ENCODE measurements around the gene OTOA.
"Not testable (repeated sequence)": the region's sequence is repeated elsewhere in the genome, so short reads cannot be mapped to it uniquely, and the experiment has no call there.

Gene OTOA

DNA sequence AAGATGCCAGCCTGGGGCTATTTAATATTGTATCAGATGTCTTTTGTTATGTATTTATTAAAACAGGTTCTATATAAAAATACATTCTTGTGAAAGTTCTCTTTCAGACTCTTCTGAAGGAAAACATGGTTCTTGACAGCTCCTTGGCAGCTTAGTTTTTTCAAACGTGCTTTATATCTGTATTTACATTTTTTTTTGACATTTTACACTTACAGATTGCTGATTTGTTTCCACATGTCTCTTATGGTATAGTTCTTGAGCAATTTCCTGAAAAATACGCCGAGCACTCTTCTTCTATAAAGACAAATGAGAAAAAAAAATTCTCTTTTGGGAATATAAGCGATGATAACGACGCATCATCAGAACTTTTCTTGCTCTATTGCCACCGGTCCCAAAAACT lies 20.9 kb upstream of the OTOA start:
- DNase-seq = no peak

DNA sequence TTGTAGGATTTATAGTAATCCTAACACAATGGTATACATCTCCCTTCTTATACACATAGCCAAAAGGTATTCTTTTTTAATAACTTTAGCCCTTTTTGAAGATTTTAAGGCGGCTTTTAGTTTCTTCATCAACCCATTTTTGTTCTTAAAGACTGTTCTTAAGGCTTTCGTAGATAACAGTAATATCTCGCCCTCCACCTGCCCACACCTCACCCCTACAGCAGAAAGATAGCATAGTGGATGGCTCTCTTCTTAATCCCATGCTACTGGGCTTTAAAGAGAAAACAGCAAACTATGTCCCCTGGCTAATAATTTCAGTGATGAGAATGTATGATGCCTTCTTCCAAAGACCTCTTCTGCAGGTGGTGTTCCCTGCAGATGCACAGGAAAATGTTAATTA lies 20.0 kb upstream of the OTOA start:
- no peak for DNase-seq

DNA sequence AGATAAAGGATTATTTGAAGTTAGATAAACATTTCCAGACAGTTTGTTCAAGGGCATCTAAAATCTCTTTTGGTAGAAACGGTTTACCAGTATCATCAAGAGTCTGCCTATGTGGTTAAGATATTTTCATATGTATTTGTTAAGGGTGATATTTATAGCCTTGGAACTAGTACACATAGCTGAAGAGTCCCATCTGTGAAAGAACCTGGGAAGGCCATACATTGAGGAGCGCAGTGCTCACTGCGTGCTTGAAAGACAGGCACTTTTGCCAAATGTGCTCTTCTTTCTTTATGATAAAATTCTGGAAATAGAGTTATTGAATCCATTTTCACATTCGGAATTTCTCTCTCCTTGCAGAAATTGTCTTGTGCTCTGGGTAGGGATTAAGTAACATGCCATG lies 19.1 kb upstream of the OTOA start:
- no peak for DNase-seq

DNA sequence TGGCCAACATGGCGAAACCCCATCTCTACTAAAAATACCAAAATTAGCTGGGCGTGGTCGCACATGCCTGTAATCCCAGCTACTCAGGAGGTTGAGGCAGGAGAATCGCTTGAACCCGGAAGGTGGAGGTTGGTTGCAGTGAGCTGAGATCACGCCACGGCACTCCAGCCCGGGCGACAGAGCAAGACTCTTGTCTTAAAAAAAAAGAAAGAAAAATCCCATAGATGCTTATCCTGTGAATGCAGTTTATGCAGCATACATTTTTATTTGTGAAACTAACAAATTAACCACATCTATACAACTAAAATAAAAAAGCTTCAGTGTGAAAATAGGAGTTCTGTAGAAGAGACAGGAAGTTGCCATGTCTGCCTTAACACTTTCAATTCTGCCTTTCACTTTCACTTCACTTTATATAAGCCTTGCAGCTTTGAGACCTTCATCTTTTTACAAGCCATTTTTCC lies 18.5 kb upstream of the OTOA start:
- peak in 4 of 6 experiments; percentile 7 to 83 (median 70) for DNase-seq

DNA sequence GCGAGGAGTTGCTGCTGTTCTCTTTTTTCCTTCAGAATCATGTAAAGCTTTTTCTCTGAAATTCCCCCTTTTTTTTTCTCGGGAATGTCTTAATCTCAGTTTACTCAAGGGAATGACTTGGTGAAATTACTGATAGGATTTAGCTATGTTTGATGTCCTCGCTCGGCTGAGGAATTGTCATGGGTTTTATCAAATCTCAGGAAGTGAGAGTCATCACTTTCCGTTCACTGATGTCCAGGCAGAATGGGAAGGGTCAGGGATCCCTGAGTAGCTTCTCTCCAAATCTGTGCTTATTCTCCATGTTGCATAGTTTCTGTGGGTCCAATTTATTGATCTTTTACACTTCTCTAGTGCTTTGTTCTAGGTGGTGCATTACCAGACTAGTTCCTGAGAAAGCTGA lies 17.7 kb upstream of the OTOA start:
- no peak for DNase-seq

DNA sequence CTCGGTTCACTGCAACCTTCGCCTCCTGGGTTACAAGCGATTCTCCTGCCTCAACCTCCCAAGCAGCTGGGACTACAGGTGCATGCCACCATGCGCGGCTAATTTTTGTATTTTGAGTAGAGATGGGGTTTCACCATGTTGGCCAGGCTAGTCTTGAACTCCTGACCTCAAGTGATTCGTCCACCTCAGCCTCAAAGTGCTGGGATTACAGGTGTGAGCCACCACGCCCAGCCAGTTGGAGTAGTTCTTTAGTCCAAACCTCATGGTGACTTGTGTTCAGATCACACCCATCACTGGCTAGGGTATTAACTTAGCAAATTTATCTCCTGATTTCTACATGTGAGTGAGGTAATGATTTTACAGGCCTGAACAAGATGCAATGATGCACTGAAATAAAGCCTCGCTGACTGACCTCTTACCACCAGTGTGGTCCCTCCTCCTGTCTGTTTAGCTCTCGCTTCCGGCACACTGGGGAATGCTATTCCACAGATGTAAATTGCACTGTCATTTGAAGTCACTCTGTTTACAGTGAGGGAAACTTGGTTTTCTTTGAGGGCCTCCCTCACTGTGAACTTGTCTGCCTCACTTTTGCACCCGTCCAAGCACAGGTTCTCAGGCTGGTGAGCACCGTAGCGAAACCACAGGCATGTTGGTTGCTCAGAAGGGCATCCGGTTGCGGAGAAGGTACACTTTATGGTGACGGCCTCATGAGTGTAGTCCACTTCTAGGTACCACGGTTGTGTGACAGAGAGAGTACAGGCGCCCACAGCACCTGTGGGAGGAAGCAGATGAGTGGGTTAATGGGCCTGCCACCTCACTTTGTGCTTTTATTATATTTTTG lies 16.8 kb upstream of the OTOA start:
- DNase-seq = peak; percentile 18 to 72 (median 58)

DNA sequence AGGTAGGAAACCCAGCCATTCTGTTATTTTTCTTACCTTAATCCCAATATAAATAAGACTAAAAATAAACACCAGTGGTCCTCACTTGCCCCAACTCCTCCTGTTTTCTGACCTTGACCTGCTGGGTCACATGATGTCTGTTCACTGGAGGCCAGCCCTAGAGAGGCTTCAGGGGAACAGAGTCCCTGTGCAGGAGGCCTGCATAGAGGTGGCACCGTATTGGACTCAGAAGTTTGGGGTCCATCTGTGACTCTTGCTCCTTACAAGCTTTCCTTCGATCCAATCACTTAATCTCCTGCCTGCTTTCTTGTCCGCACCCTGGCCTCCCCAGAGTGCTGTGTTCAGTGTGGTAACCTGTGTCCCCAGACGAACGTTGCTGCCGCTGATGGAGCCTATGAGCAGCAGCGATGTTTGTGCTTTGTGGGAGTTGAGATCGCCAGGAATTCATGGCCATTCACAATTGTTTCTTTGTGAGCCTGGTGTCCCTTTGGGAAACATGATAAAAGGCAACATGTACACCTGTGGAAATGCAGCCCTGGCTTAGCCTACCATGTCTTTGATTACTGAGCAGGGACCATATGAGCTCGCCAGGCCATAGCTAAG lies 16.1 kb upstream of the OTOA start:
- no peak for DNase-seq

DNA sequence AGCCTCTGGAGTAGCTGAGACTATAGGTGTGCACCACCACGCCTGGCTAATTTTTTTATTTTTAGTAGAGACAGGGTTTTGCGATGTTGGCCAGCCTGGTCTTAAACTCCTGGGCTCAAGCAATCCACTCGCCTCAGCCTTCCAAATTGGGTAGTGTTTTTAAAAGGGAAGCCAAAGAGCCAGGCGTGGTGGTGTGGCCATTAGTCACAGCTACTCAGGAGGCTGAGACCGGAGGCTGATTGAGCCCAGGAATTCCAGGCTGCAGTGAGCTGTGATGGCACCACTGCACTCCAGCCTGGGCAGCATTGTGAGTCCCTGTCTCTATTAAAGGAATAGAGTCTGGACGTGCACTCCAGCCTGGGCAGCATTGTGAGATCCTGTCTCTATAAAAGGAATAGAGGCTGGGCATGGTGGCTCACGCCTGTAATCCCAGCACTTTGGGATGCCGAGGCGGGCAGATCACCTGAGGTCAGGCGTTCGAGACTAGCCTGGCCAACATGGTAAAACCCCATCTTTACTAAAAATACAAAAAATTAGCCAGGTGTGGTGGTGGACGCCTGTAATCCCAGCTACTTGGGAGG lies 13.9 kb upstream of the OTOA start:
- DNase-seq = not testable (repeated sequence)

DNA sequence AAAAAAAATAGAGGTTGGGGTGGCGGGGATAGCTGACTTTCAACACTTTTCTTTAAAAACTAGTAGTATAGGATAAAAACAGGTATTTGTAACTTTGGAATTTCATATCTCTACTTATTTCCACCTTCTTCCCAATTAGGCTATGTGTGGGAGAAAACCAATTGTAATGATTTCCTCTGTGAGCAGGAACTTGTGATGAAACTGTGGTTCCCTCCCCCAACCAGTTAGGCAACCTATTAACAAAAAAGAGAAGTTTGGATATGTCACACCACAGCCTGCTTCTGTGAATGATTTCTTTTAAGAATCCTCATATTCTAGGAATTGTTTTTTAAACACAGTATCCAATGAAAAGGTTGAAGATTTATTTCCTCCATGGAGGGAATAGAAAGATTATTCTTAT lies 13.2 kb upstream of the OTOA start:
- DNase-seq = no peak

DNA sequence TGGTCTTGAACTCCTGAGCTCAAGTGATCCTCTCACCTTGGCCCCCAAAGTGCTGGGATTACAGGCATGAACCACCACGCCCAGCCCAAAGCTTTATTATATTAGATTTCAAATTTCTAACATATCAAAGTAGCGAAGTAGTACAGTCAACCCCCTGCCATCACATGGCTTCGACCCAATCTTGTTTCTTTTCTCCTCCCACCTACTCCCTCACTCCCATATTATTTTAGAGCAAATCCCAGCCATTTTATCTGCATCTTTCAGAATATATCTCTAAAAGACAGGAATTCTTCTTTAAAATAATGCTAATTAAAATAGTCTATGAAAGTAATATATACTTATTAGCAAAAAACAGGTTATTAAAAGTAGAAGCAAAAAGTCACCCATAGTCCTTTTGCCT lies 12.3 kb upstream of the OTOA start:
- DNase-seq = no peak

DNA sequence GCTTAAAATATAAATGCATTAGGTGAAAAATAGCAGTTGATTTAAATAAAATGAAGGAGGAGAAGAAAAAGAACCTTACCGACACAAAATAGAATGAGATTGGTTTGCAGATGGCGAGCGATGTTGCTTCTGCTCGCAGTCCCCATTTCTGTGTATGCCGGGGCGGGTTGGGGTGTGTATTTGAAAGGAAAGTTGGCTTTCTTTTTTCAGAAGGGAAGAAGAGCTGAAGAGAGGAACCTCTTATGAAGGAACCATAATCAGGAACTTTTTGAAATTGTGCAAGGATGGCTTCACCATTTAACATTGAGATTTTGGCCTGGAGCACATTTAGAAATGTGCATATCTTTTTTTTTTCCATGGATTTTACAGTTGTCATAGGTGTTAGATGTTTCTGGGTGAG lies 11.3 kb upstream of the OTOA start, which contains the start of gene IGSF6:
Gene IGSF6, minus strand, starts transcription at position 156 of the 400 bp plus-strand sequence. Its CDS starts 10 bp downstream, at position 146.
- no peak for DNase-seq

DNA sequence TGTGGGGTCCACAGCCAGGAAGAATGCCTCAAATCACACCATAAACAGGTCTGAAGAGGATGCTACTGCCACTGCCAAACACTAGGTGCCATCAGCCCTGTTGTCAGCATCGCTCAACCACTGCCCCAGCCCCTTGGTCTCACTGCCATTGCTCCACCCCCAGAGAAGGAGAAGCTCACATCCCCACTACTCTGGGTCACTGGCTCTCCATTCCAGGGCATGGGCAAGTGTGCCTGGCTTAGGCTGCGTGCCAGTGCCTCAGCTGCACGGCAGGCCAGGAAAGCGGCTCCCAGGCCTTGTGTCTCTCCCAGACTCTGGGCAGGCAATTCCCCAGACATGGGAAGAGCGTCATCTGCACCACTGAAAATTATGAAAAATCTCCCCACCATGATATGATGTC lies 10.2 kb upstream of the OTOA start:
- no peak for DNase-seq

DNA sequence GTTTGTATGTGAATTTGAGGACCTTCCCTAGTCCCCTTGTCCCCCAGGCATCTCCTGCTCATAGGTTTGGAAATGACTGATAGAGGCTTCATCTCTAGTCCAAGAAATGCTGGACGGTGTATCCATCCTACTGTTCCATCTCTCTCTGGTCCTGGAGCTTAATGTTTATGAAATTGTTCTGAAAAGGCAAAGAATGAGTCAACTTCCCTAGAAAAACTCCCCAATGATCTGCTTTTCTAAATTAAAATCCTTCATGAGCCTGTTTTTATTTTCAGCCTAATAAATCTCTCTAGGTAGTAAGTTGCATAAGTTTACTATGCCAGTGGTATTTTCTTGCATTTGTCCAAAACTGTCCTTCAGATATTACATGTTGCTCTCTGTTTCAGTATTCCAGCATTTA lies 9.3 kb upstream of the OTOA start:
- no peak for DNase-seq

DNA sequence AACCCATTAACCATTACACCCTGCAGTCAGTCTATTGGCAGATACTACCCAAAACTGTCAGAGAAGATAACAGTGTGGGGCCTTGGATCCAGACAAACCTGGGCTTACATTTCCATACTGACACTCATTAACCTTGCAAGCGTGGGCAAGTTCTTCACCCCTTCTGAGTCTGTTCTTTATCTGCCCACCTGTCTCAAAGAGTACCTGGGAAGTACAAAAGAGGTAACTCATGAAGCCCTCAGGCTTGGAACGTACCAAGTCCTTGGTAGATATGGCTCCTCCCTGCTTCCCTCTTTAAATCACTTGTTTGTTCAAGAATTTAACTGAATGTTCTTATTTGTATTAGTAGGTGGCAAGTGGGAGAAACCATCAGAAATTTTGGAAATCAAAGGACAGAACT lies 8.9 kb upstream of the OTOA start:
- no peak for DNase-seq

DNA sequence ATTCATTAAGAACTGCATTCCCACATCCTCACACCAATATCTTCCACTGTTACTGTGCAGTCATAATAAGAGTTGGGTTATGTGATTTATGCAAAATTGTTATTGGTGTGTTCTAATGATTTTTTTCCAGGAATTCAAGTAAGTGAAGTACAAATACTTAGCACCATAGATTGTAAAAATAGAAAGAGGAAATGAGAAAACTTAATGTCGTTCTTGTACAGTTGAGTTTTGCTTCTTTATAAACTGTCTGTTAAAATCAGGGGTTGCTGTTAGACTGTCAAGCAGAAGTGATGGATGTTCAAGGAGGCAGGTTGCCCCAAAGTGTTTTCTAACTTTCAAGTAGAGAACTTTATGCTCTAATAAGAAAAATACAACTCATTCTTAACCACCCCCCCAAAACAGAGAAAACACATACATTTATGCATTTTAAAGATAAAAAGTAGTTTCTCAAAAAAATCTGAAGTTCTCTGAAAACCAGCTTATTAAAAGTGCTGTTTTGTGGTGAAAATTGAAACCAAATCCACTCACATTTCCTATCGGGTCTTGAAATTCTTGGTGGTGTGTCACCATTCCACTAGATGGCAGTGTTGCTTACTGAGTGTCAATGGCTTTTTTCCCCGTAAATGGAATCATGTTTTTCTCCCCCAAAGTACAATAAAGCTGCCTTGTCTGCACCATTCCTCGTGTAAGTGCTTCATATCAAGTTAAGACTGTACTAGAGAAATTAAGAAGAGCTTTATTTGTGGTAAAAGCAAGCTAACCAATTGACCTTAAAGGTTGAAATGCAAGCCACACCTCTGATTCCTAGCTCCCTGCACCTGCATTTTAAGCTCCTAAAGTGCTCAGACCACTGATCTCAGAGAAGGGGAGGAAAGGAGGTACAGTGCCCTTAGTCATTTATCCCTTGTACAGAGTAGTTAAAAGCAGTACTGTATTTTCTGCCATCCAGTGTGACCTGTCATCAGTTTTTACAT lies 6.7 kb upstream of the OTOA start:
- DNase-seq = peak in 5 of 6 experiments; percentile 2 to 75 (median 33)

DNA sequence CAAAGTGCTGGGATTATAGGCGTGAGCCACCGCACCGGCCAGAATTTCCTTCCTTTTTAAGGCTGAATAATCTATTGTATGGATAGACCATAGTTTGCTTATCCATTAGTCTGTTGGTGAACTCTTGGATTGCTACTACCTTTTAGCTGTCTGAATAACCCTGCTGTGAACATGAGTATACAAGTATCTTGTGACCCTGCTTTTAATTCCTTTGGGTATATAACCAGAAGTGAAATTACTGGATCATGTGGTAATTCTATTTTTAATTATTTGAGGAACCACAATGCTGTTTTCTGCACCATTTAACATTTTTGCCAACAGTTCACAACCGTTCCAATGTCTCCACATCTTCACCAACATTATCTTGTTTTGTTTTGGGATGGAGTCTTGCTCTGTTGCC lies 4.6 kb upstream of the OTOA start:
- no peak for DNase-seq

DNA sequence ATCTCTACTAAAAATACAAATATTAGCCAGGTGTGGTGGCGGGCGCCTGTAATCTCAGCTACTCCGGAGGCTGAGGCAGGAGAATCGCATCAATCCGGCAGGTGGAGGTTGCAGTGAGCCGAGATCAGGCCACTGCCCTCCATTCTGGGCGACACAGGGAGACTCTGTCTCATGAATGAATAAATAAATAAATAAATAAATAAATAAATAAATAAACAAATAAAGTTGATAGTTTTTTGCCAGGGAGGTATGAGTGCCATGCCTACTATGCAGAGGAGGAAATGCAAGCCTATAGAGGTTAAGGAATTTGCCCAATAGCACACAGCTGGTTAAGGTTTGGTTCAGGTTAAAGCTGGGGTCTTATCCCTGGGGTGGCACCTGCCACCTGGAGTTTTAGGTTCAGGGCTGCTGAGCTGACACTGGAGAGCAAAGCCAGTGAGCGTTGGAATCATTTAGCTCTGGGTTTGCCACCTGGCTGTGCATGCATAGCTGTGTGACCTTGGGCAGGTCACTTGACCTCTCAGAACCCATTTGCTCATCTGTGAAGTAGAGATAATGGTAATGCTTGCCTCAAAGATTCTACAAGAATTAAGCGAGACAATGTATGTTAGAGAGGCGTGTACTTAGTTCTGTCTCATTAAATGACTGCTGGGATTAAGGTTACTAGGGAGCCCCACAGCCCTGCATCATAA lies 1.2 kb downstream of the OTOA start:
- no peak for DNase-seq

DNA sequence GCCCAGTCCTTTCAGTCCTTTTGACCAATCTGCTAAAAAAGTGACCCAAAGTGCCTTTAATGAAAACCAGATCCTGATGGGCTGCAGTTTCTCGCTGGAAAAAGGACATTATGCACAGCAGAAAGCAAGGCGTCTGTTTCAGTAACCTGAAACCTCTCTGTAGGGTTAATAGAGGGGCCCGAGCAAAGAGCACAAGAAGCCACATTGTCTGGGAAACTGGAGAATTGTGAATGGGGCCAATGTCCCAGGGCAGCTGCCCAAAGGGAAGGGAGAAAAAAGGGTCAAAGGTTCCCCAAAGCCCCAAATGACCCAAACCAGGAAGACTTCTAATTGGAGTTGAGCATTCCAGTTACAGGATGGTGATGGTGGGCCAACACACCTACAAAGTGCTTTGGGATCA lies 3.0 kb downstream of the OTOA start:
- no peak for DNase-seq

DNA sequence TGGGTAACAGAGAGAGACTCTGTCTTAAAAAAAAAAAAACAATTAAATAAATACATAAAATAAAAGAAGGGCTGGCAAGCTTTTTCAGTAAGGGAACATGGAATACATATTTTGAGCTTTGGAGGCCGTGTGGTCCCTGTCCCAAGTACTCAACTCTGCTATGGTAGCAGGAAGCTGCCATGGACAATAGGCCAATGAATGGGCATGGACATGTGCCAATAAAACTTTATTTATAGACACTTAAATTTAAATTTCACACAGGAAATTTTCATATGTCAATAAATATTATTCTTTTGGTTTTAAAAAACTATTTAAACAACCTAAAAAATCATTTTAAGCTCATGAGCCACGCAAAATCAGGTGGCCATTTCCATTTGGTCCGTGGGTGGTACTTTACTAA lies 3.8 kb downstream of the OTOA start:
- DNase-seq = no peak

DNA sequence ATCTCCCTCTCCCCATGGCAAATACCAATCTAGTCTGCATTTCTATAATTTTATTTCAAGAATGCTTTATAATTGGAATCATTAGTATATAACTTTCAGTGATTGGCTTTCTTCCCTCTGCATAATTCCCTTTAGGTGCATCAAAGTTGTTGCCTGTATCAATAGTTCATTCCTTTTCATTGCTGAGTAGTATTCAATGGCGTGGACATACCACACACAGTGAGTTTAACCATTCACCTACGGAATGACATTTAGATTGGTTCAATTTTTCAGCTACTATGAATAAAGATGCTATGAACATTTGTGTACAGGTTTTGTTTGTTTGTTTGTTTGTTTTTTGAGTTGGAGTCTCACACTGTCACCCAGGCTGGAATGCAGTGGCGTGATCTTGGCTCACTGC lies 9.7 kb downstream of the OTOA start:
- DNase-seq = no peak

DNA sequence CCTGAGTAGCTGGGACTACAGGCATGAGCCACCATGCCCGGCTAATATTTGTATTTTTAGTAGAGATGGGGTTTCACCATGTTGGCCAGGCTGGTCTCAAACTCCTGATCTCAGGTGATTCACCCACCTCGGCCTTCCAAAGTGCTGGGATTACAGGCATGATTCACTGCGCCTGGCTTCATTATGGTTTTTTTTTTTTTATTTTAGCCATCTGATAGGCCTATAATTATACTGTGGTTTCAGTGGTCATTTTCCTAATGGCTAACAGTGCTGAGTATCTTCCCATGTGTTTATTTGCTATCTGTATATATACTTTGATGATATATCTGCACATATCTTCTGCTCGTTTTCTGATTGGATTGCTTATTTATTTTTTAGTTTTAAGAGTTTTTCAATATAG lies 10.7 kb downstream of the OTOA start:
- not testable (repeated sequence) for DNase-seq

DNA sequence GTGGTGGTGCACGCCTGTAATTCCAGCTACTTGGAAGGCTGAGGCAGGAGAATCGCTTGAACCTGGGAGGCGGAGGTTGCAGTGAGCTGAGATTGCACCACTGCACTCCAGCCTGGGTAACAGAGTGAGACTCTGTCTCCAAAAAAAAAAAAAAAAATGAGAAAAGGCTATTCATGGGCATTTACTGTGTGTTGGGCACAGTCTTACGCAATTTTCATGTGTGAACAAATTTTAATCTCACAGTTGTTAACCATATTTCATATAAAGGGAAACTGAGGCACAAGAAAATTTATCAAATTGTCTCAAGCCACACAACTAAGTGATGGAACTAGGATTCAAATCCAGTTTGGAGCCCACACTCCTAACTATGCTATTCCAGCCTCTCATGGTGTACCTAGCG lies 16.9 kb downstream of the OTOA start:
- not testable (repeated sequence) for DNase-seq
